Motor neuron (in vitro differentiated cells): ENCODE data around the gene DGCR8. TPM values are rescaled to one million over a fixed set of nuclear protein-coding genes. Genes with fewer than 3 reads are reported as not detected.

Experiments used
- ATAC-seq, 8 experiments: fragments of 200-7000 bp; cut with Tn5 transposase; replicated peaks in 6 of 8; 2 replicates each; pipeline ENCODE4 v1.8.0; 2021; ENCODE audit warnings: mild to moderate bottlenecking in 8 of 8, moderate library complexity in 8 of 8
- H3K27ac ChIP-seq, 2 donors: fragments of 250-450 bp; sonication (Bioruptor Pico); 2 replicates each; pipeline ENCODE4 v1.9.0; 2021; ENCODE audit warnings: antibody characterized with exemption in 2 of 2, mild to moderate bottlenecking in 2 of 2, moderate library complexity in 1 of 2
- H3K4me1 ChIP-seq, 2 donors: fragments of 250-450 bp; sonication (Bioruptor Pico); replicated peaks in 1 of 2; 2 replicates each; pipeline ENCODE4 v1.6.1; 2021; ENCODE audit warnings: antibody characterized with exemption in 2 of 2, mild to moderate bottlenecking in 2 of 2, moderate library complexity in 1 of 2
- H3K4me3 ChIP-seq, 5 donors: fragments of 250-450 bp; sonication (Bioruptor Pico); 2 replicates each; pipeline ENCODE4 v1.9.0; 2021; ENCODE audit warnings: antibody characterized with exemption in 5 of 5, mild to moderate bottlenecking in 5 of 5, moderate library complexity in 4 of 5
- WGBS, 10 experiments: fragments of 450-650 bp; shearing (Covaris generic); methylation state at CpG; one replicate each; pipeline ENCODE4 v1.0.0; 2022; 5-methylcytosine and 5-hydroxymethylcytosine counted together
- in situ Hi-C, 9 experiments: fragments of 400-800 bp; cut with MboI; loops; one replicate each; pipeline ENCODE4 v1.15.0; 2021; ENCODE audit warnings: low sequenced_read_pairs in 9 of 9, low pct_unique_long_range_greater_than_20kb in 2 of 9; ENCODE audit not compliant: unreplicated experiment in 9 of 9
- total RNA-seq, 8 experiments: library from RNA; unstranded; fragments of 300-600 nt; gene quantifications; 2 replicates each; pipeline versions ENCODE4 v1.2.3 to v1.2.4, GENCODE V29; 2022

DGCR8 gene
- total RNA-seq, 8 experiments from 2014 or later = 10.9 to 51.6 (median 20.2) TPM

- Histone ChIP-seq H3K27ac (no peak overlapping the region), H3K4me3 (no peak overlapping the region), H3K4me1 (peaks cover 0 to 3% of the 10 kb centered on the region in 2 donors)
- in situ Hi-C loops = no loop called here
- no peak for ATAC-seq
- 94 to 100% methylated on average over 1 to 5 of the region's 6 CpGs; no CpG with 5 or more reads in 8 of the 10 experiments for WGBS, 10 experiments
These were observed 25.6 kb upstream of the DGCR8 start for GRCh38 chr22:20054485-20054884.

GRCh38 chr22:20055144-20055543 lies 24.9 kb upstream of the DGCR8 start:
- WGBS, 10 experiments = 80 to 100% (median 100%) methylated on average over 1 to 2 of the region's 2 CpGs; no CpG with 5 or more reads in 5 of the 10 experiments

GRCh38 chr22:20055654-20056053 lies 24.4 kb upstream of the DGCR8 start:
- peak overlapping the region in 1 of 2 donors; percentile 12 for H3K27ac ChIP-seq
- in situ Hi-C loops = no loop called here
- WGBS, 10 experiments = 67 to 95% (median 93%) methylated on average over 1 to 9 of the region's 15 CpGs; no CpG with 5 or more reads in 6 of the 10 experiments

More at GRCh38 chr22:20055144-20055543, 24.9 kb upstream of the DGCR8 start:
- in situ Hi-C loops = no loop called here
- Histone ChIP-seq H3K4me3 (no peak overlapping the region), H3K4me1 (peaks cover 0 to 3% of the 10 kb centered on the region in 2 donors), H3K27ac (no peak overlapping the region)
- ATAC-seq = no peak

GRCh38 chr22:20056161-20056560 lies 23.9 kb upstream of the DGCR8 start:
- H3K4me1 ChIP-seq = peaks cover 0 to 3% of the 10 kb centered on the region in 2 donors
- ATAC-seq = no peak
- H3K27ac ChIP-seq = no peak overlapping the region
- in situ Hi-C loops = no loop called here
- no peak overlapping the region for H3K4me3 ChIP-seq
- 60 to 80% methylated on average over 1 of the region's 10 CpGs; no CpG with 5 or more reads in 8 of the 10 experiments for WGBS, 10 experiments

More at GRCh38 chr22:20055654-20056053, 24.4 kb upstream of the DGCR8 start:
- no peak for ATAC-seq
- H3K4me3 ChIP-seq = no peak overlapping the region
- peaks cover 0 to 3% of the 10 kb centered on the region in 2 donors for H3K4me1 ChIP-seq

GRCh38 chr22:20056696-20057386 lies 23.2 kb upstream of the DGCR8 start:
- in situ Hi-C loops = no loop called here
- H3K4me3 ChIP-seq = no peak overlapping the region
- H3K27ac ChIP-seq = no peak overlapping the region
- peaks cover 0 to 3% of the 10 kb centered on the region in 2 donors for H3K4me1 ChIP-seq
- no peak for ATAC-seq
- 60 to 100% (median 88%) methylated on average over 1 to 6 of the region's 16 CpGs; no CpG with 5 or more reads in 6 of the 10 experiments for WGBS, 10 experiments

- in situ Hi-C loops = no loop called here
- H3K4me3 ChIP-seq = no peak overlapping the region
- peaks cover 0 to 3% of the 10 kb centered on the region in 2 donors for H3K4me1 ChIP-seq
- WGBS, 10 experiments = 74 to 100% (median 92%) methylated on average over 2 to 5 of the region's 13 CpGs; no CpG with 5 or more reads in 1 of the 10 experiments
- no peak for ATAC-seq
- H3K27ac ChIP-seq = peak overlapping the region in 1 of 2 donors; percentile 23
These were observed 22.3 kb upstream of the DGCR8 start for GRCh38 chr22:20057596-20058268.

GRCh38 chr22:20058989-20059770 lies 20.9 kb upstream of the DGCR8 start:
- ATAC-seq = no peak
- WGBS, 10 experiments = 79 to 93% (median 90%) methylated on average over 1 to 8 of the region's 10 CpGs
- no peak overlapping the region for H3K4me3 ChIP-seq
- in situ Hi-C loops = no loop called here
- peaks cover 0 to 3% of the 10 kb centered on the region in 2 donors for H3K4me1 ChIP-seq
- H3K27ac ChIP-seq = no peak overlapping the region

- no peak for ATAC-seq
- in situ Hi-C loops = no loop called here
- Histone ChIP-seq H3K27ac (no peak overlapping the region), H3K4me3 (no peak overlapping the region), H3K4me1 (peaks cover 0 to 3% of the 10 kb centered on the region in 2 donors)
- WGBS, 10 experiments = 51 to 100% (median 90%) methylated on average over 1 to 5 of the region's 10 CpGs; no CpG with 5 or more reads in 1 of the 10 experiments
These were observed 19.2 kb upstream of the DGCR8 start for GRCh38 chr22:20060700-20061480.

- Histone ChIP-seq H3K4me1 (peaks cover 0 to 3% of the 10 kb centered on the region in 2 donors), H3K27ac (peak overlapping the region in 1 of 2 donors; percentile 41), H3K4me3 (no peak overlapping the region)
- ATAC-seq = peak in 6 of 8 experiments; percentile 32 to 74 (median 71)
- WGBS, 10 experiments = 86 to 93% (median 90%) methylated on average over 2 to 6 of the region's 11 CpGs; no CpG with 5 or more reads in 7 of the 10 experiments
- in situ Hi-C loops = no loop called here
These were observed 18.6 kb upstream of the DGCR8 start for GRCh38 chr22:20061481-20061861.

- Histone ChIP-seq H3K4me1 (peaks cover 0 to 3% of the 10 kb centered on the region in 2 donors), H3K27ac (peak overlapping the region in 1 of 2 donors; percentile 41), H3K4me3 (no peak overlapping the region)
- 90 to 100% (median 100%) methylated on average over 1 to 3 of the region's 18 CpGs; no CpG with 5 or more reads in 7 of the 10 experiments for WGBS, 10 experiments
- ATAC-seq = peak in 2 of 8 experiments; percentile 2 to 7
- in situ Hi-C loops = no loop called here
These were observed 17.8 kb upstream of the DGCR8 start for GRCh38 chr22:20062043-20062765.

GRCh38 chr22:20062766-20063083 lies 17.3 kb upstream of the DGCR8 start:
- Histone ChIP-seq H3K4me3 (no peak overlapping the region), H3K27ac (peak overlapping the region in 1 of 2 donors; percentile 5), H3K4me1 (peaks cover 0 to 3% of the 10 kb centered on the region in 2 donors)
- ATAC-seq = peak in 2 of 8 experiments; percentile 73 to 83
- in situ Hi-C loops = no loop called here
- WGBS, 10 experiments = 90 to 100% (median 95%) methylated on average over 1 to 4 of the region's 11 CpGs; no CpG with 5 or more reads in 5 of the 10 experiments
